Memory B cell (primary cell): ENCODE measurements around the gene PCDH17.

Source experiments
- ATAC-seq: fragments of 150-1000 bp; cut with Tn5 transposase; 2 replicates; pipeline ENCODE4 v1.10.0; 2021; ENCODE audit warnings: low read depth, mild to moderate bottlenecking, moderate library complexity
- DNase-seq, 2 donors: peaks; one replicate each; pipeline ENCODE4 v3.0.0; 2022; ENCODE audit warnings: low spot score in 2 of 2
- H3K27ac Mint-ChIP-seq: one replicate; pipeline ENCODE4 v1.8.0; 2022; ENCODE audit warnings: mild to moderate bottlenecking, moderate library complexity, mixed read lengths
- H3K27me3 Mint-ChIP-seq: one replicate; pipeline ENCODE4 v1.8.0; 2022; ENCODE audit warnings: mixed read lengths
- H3K36me3 Mint-ChIP-seq: one replicate; pipeline ENCODE4 v1.8.0; 2022; ENCODE audit warnings: mild to moderate bottlenecking, mixed read lengths
- H3K4me1 Mint-ChIP-seq: one replicate; pipeline ENCODE4 v1.8.0; 2022; ENCODE audit warnings: mixed read lengths
- H3K4me3 Mint-ChIP-seq: one replicate; pipeline ENCODE4 v1.8.0; 2022; ENCODE audit warnings: mild to moderate bottlenecking, moderate library complexity, mixed read lengths
- H3K9me3 Mint-ChIP-seq: one replicate; pipeline ENCODE4 v1.8.0; 2022; ENCODE audit warnings: mixed read lengths

PCDH17 gene

GRCh38 chr13:57630661-57631595, 616 bp upstream of the PCDH17 start:
- Mint-ChIP-seq H3K27me3 (peaks cover 9% of the 10 kb centered on the region), H3K4me1 (peaks cover 5% of the 10 kb centered on the region), H3K27ac (no peak overlapping the region), H3K9me3 (peaks cover 2% of the 10 kb centered on the region), H3K4me3 (peak overlapping the region; percentile 44), H3K36me3 (no peaks in the 10 kb centered on the region)
- ATAC-seq = no peak
- no peak for DNase-seq

GRCh38 chr13:57632276-57633140, 964 bp downstream of the PCDH17 start:
- Mint-ChIP-seq H3K4me3 (no peak overlapping the region), H3K4me1 (peaks cover 5% of the 10 kb centered on the region), H3K27me3 (peaks cover 9% of the 10 kb centered on the region), H3K9me3 (peaks cover 2% of the 10 kb centered on the region), H3K36me3 (no peaks in the 10 kb centered on the region), H3K27ac (no peak overlapping the region)
- ATAC-seq (no peak), DNase-seq (no peak)

DNA sequence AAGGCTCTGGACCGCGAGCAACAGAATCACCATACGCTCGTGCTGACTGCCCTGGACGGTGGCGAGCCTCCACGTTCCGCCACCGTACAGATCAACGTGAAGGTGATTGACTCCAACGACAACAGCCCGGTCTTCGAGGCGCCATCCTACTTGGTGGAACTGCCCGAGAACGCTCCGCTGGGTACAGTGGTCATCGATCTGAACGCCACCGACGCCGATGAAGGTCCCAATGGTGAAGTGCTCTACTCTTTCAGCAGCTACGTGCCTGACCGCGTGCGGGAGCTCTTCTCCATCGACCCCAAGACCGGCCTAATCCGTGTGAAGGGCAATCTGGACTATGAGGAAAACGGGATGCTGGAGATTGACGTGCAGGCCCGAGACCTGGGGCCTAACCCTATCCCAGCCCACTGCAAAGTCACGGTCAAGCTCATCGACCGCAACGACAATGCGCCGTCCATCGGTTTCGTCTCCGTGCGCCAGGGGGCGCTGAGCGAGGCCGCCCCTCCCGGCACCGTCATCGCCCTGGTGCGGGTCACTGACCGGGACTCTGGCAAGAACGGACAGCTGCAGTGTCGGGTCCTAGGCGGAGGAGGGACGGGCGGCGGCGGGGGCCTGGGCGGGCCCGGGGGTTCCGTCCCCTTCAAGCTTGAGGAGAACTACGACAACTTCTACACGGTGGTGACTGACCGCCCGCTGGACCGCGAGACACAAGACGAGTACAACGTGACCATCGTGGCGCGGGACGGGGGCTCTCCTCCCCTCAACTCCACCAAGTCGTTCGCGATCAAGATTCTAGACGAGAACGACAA, 1.8 kb downstream of the PCDH17 start:
- H3K27me3 Mint-ChIP-seq = peaks cover 9% of the 10 kb centered on the region
- H3K9me3 Mint-ChIP-seq = peaks cover 2% of the 10 kb centered on the region
- ATAC-seq = no peak
- peaks cover 5% of the 10 kb centered on the region for H3K4me1 Mint-ChIP-seq
- no peaks in the 10 kb centered on the region for H3K36me3 Mint-ChIP-seq
- DNase-seq = no peak
- H3K4me3 Mint-ChIP-seq = no peak overlapping the region
- H3K27ac Mint-ChIP-seq = no peak overlapping the region

- H3K4me3 Mint-ChIP-seq = no peak overlapping the region
Observed at GRCh38 chr13:57633950-57634838, 2.6 kb downstream of the PCDH17 start.

DNA sequence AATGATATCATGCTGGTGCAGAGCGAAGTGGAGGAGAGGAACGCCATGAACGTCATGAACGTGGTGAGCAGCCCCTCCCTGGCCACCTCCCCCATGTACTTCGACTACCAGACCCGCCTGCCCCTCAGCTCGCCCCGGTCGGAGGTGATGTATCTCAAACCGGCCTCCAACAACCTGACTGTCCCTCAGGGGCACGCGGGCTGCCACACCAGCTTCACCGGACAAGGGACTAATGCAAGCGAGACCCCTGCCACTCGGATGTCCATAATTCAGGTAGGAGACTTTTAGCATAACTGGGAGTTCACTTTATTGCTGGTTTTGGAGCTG, 3.3 kb downstream of the PCDH17 start:
- no peaks in the 10 kb centered on the region for H3K9me3 Mint-ChIP-seq
- ATAC-seq = no peak
- no peak overlapping the region for H3K27ac Mint-ChIP-seq
- H3K27me3 Mint-ChIP-seq = peaks cover 4% of the 10 kb centered on the region
- H3K4me3 Mint-ChIP-seq = no peak overlapping the region
- H3K4me1 Mint-ChIP-seq = no peaks in the 10 kb centered on the region
- no peak for DNase-seq
- H3K36me3 Mint-ChIP-seq = no peaks in the 10 kb centered on the region

More at GRCh38 chr13:57633950-57634838, 2.6 kb downstream of the PCDH17 start:
- DNase-seq = no peak
- H3K9me3 Mint-ChIP-seq = no peaks in the 10 kb centered on the region
- H3K27me3 Mint-ChIP-seq = peaks cover 4% of the 10 kb centered on the region
- ATAC-seq = no peak
- no peak overlapping the region for H3K27ac Mint-ChIP-seq
- H3K36me3 Mint-ChIP-seq = no peaks in the 10 kb centered on the region
- H3K4me1 Mint-ChIP-seq = no peaks in the 10 kb centered on the region

DNA sequence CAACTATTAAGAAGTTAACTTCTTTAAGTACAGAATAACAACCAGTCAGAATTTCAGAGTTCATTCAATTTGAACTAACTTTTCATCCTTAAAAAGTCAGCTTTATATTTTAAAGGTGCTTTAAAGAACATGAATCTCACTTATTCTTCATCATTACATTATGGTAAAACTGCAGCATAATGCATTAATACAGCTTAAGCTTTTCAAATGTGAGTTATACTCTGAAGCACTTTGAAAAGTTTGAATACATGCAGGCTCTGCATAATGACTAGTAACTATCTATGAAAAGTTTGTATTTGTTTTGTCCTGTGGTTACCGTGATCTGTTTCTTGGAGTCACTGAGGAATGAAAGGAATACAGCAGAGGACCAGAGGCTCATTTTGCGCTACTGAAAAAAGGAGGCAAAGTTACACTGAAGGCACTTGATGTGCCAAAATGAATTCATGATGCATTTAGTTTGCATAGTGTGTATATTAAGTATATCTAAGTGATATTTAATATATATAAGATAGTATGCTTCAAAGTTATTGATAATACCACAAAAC, 4.1 kb downstream of the PCDH17 start:
- no peak for ATAC-seq
- Mint-ChIP-seq H3K9me3 (no peaks in the 10 kb centered on the region), H3K4me3 (no peak overlapping the region), H3K4me1 (no peaks in the 10 kb centered on the region), H3K27me3 (peaks cover 2% of the 10 kb centered on the region), H3K36me3 (no peaks in the 10 kb centered on the region), H3K27ac (no peak overlapping the region)
- DNase-seq = no peak

DNA sequence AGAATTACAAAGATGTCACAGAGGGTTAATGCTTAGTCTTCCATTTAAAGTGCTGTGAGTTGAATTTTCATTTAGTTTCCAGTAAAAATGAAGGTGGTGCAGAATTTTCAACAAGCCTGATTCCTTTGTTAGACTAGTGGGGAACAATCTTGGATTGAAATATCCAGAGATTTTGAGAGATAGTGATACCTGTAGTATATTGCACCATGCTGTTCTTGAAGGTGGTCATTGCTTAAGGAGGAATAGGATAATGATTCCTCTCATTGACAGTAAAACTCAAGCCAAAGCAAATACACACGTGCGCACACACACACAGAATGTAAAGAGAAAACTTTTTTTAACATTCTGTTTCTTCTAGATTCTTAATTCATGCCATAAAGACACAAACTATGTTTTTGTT, 5.3 kb downstream of the PCDH17 start:
- DNase-seq = no peak
- no peaks in the 10 kb centered on the region for H3K9me3 Mint-ChIP-seq
- ATAC-seq = no peak
- no peaks in the 10 kb centered on the region for H3K27me3 Mint-ChIP-seq
- H3K27ac Mint-ChIP-seq = no peak overlapping the region
- no peak overlapping the region for H3K4me3 Mint-ChIP-seq
- H3K4me1 Mint-ChIP-seq = no peaks in the 10 kb centered on the region
- H3K36me3 Mint-ChIP-seq = no peaks in the 10 kb centered on the region

GRCh38 chr13:57637515-57637914, 6.0 kb downstream of the PCDH17 start:
- no peak overlapping the region for H3K27ac Mint-ChIP-seq
- ATAC-seq = no peak
- H3K4me1 Mint-ChIP-seq = no peaks in the 10 kb centered on the region

DNA sequence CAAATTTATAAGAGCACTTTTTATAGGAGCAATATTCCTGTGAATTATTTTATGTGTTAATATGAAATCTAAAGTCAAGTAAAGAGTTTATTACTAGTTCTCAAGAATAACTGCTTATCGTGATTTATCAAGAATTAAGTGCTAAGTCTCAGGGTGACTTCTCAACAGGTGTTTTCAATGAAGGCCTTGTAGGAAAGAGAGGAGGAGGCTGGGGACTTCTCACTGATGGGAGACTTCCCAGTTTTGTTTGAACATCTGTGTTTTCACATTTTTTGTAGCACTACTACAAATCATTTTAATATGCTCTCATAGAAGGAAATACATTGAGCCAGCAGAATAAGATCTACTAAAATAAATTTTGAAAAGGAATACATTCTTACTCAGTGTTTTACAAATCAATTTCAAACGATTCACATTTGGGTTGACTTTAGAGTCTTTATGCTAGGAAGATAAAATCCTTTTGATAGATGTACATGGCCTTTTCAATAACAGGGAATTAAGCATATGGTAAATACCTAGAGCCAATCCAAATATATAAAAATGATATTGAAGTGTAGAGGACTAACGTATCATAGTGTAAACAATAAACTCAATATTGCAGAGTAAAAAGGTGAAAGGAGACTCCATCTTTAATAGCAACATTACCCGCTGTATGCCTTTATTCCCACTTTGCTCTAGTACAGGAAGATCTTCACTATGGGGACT, 6.8 kb downstream of the PCDH17 start:
- no peak for ATAC-seq
- Mint-ChIP-seq H3K4me1 (no peaks in the 10 kb centered on the region), H3K36me3 (no peaks in the 10 kb centered on the region), H3K27ac (no peak overlapping the region), H3K9me3 (no peaks in the 10 kb centered on the region), H3K4me3 (no peak overlapping the region), H3K27me3 (no peaks in the 10 kb centered on the region)
- no peak for DNase-seq

More at GRCh38 chr13:57637515-57637914, 6.0 kb downstream of the PCDH17 start:
- Mint-ChIP-seq H3K4me3 (no peak overlapping the region), H3K36me3 (no peaks in the 10 kb centered on the region), H3K9me3 (no peaks in the 10 kb centered on the region), H3K27me3 (no peaks in the 10 kb centered on the region)
- no peak for DNase-seq

DNA sequence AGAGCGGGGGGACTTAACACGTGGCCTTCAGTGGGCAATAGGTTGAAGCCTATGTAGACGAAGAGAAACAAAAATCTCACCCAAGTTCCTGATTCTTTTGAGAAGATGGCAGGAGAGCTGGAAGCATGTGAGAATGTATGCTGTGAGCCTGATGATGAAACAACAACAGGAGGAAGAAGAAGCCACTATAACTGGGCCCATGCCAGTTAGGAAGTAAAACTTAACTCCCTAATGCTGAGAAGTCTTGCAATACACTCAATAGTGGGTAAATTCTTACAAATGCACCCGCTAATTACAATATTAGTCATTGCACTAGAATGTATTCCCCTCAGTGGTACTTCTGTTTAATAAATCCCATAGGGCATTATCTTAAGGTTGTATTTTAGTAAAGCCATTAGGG, 9.1 kb downstream of the PCDH17 start:
- no peak overlapping the region for H3K4me3 Mint-ChIP-seq
- DNase-seq = no peak
- ATAC-seq = no peak
- H3K4me1 Mint-ChIP-seq = no peaks in the 10 kb centered on the region
- no peaks in the 10 kb centered on the region for H3K9me3 Mint-ChIP-seq
- H3K27ac Mint-ChIP-seq = no peak overlapping the region
- H3K27me3 Mint-ChIP-seq = no peaks in the 10 kb centered on the region
- no peaks in the 10 kb centered on the region for H3K36me3 Mint-ChIP-seq

- ATAC-seq = no peak
- Mint-ChIP-seq H3K4me3 (no peak overlapping the region), H3K27ac (no peak overlapping the region), H3K4me1 (no peaks in the 10 kb centered on the region), H3K27me3 (no peaks in the 10 kb centered on the region), H3K9me3 (no peaks in the 10 kb centered on the region), H3K36me3 (no peaks in the 10 kb centered on the region)
- DNase-seq = no peak
Observed at GRCh38 chr13:57641051-57641450, 9.5 kb downstream of the PCDH17 start.

- ATAC-seq (no peak), DNase-seq (no peak)
- H3K36me3 Mint-ChIP-seq = no peaks in the 10 kb centered on the region
- H3K4me3 Mint-ChIP-seq = no peak overlapping the region
- H3K9me3 Mint-ChIP-seq = no peaks in the 10 kb centered on the region
- no peaks in the 10 kb centered on the region for H3K4me1 Mint-ChIP-seq
- no peak overlapping the region for H3K27ac Mint-ChIP-seq
- no peaks in the 10 kb centered on the region for H3K27me3 Mint-ChIP-seq
Observed at GRCh38 chr13:57644106-57644505, 12.6 kb downstream of the PCDH17 start.
